Measurements from ENCODE around the gene SYDE1. TPM values are rescaled to one million over a fixed set of nuclear protein-coding genes. Genes with fewer than 3 reads are reported as not detected.

SYDE1 gene
- total RNA-seq, 2 donors from 2014 or later = 0.12 TPM; not detected in 1

DNA sequence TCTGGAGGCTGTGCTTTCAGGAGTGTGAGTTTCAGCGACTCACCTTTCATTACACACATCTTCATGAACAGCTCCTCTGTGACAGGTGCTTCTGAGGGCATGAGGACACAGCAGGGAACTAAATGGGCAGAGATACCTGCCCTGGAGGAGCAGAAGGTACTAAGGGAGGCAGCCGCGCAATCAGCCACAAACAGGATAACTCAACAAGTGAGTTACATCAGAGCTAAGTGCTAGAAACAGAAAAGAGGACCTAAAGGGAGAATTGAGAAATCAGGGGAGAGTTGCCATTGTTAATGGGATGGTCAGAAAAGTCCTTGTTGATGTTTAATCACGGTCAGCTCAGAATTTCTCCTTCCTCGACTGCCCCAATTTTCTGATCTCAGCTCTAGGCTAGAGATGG, 42.5 kb downstream of the SYDE1 start:
- H3K4me3 Mint-ChIP-seq = no peak overlapping the region
- peaks cover 8% of the 10 kb centered on the region for H3K36me3 Mint-ChIP-seq (ENCODE audit: low read depth)
- peaks cover 17% of the 10 kb centered on the region for H3K27me3 Mint-ChIP-seq
- H3K9me3 ChIP-seq (ENCODE audit: control insufficient read depth, low read length, poor library complexity, severe bottlenecking) = no peaks in the 10 kb centered on the region
- no peak for ATAC-seq
- no peak overlapping the region for H3K27ac Mint-ChIP-seq
- no peak for DNase-seq
- H3K4me1 Mint-ChIP-seq = peaks cover 16% of the 10 kb centered on the region

DNA sequence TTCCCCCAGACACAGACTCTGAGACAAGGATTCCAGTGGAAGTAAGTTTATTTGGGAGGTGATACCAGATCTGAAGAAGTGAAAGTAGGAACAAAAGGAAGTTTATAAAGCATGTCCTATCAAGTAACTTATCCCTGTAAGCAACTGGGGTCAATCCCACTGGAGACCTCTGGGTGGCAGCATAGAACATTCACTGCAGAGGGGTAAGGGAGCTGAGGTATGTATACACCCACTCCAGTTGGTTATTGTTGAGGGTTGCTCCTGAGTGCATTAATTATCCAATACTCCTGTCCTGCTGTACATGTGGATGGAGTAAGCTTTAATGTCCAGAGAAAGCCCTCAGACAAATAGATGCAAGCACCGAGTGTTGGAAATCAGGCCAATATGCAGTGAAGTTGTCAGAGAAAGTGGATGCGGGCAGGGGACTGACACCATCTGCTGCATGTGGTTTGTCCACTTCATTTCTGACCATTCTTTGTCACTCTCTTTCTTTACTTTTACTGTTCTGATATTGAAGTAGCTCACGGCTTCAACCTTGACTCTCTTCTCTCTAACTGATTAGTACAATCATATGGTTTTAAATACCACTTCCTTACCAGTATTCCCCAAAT, 46.9 kb downstream of the SYDE1 start:
- ATAC-seq (no peak), DNase-seq (no peak)
- H3K9me3 ChIP-seq (ENCODE audit: control insufficient read depth, low read length, poor library complexity, severe bottlenecking) = no peaks in the 10 kb centered on the region
- Mint-ChIP-seq H3K27ac (no peak overlapping the region), H3K27me3 (peaks cover 33% of the 10 kb centered on the region), H3K4me1 (peaks cover 11% of the 10 kb centered on the region), H3K36me3 (ENCODE audit: low read depth) (peaks cover 8% of the 10 kb centered on the region), H3K4me3 (no peak overlapping the region)

DNA sequence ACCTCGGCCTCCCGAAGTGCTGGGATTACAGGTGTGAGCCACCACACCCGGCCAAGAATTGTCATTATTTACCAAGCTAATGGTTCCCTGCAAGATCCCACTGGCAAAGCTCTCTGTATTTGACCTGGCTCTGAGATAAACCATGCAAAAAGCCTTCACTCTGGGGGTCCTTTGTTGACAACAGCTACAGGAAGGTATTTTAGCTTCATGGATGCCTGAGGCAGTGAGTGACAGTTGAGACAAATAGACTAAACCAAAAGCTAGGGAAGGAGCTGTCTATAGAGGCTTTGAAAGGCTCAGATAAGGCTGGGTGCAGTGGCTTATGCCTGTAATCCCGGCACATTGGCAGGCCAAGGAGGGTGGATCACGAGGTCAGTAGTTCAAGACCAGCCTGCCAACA, 48.1 kb downstream of the SYDE1 start:
- H3K27ac Mint-ChIP-seq = no peak overlapping the region
- H3K36me3 Mint-ChIP-seq (ENCODE audit: low read depth) = peaks cover 9% of the 10 kb centered on the region
- no peak overlapping the region for H3K4me3 Mint-ChIP-seq
- ATAC-seq = no peak
- peaks cover 11% of the 10 kb centered on the region for H3K4me1 Mint-ChIP-seq
- no peaks in the 10 kb centered on the region for H3K9me3 ChIP-seq (ENCODE audit: control insufficient read depth, low read length, poor library complexity, severe bottlenecking)
- H3K27me3 Mint-ChIP-seq = peaks cover 33% of the 10 kb centered on the region
- no peak for DNase-seq

DNA sequence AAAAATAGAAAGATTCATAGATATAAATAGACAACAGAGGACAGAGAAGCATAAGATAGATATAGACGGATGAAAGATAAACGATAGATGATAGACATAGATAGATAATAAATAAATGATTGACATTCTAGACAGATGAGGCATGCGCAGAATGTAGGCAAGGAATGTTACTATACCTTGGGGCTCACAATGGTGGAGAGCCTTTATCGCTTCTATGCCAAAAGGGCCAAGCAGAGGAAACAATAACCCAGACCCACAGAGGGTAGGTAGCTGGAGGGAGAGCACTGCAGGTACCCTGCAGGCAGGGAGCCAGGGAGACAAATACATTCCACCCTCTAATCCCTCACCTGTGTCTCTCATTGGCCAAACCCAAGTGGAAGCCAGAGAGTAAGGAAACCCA, 49.2 kb downstream of the SYDE1 start:
- H3K9me3 ChIP-seq (ENCODE audit: control insufficient read depth, low read length, poor library complexity, severe bottlenecking) = no peaks in the 10 kb centered on the region
- H3K27ac Mint-ChIP-seq = no peak overlapping the region
- no peak overlapping the region for H3K4me3 Mint-ChIP-seq
- DNase-seq = no peak
- peaks cover 9% of the 10 kb centered on the region for H3K4me1 Mint-ChIP-seq
- H3K27me3 Mint-ChIP-seq = peaks cover 33% of the 10 kb centered on the region
- ATAC-seq = no peak
- H3K36me3 Mint-ChIP-seq (ENCODE audit: low read depth) = peaks cover 8% of the 10 kb centered on the region

DNA sequence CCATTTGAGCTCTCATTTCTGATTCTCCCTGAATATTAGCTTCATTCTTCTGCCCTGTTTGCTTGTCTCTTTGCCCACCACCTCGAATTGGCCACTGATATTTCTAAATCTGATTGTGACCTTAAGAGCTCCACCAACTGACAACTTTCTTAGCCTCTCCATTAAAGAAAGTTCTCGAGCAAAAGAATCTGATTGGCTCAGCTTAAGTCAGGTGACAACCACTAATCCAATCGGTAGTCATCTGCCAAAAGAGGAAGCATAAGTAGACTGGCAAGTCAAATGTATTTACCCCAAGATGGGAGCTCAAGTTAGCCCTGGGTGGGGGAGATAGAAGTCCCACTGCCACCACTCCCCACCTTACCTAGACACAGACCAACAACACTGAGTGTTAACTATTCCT, 52.0 kb downstream of the SYDE1 start:
- Mint-ChIP-seq H3K4me3 (no peak overlapping the region), H3K36me3 (ENCODE audit: low read depth) (peaks cover 2% of the 10 kb centered on the region)

DNA sequence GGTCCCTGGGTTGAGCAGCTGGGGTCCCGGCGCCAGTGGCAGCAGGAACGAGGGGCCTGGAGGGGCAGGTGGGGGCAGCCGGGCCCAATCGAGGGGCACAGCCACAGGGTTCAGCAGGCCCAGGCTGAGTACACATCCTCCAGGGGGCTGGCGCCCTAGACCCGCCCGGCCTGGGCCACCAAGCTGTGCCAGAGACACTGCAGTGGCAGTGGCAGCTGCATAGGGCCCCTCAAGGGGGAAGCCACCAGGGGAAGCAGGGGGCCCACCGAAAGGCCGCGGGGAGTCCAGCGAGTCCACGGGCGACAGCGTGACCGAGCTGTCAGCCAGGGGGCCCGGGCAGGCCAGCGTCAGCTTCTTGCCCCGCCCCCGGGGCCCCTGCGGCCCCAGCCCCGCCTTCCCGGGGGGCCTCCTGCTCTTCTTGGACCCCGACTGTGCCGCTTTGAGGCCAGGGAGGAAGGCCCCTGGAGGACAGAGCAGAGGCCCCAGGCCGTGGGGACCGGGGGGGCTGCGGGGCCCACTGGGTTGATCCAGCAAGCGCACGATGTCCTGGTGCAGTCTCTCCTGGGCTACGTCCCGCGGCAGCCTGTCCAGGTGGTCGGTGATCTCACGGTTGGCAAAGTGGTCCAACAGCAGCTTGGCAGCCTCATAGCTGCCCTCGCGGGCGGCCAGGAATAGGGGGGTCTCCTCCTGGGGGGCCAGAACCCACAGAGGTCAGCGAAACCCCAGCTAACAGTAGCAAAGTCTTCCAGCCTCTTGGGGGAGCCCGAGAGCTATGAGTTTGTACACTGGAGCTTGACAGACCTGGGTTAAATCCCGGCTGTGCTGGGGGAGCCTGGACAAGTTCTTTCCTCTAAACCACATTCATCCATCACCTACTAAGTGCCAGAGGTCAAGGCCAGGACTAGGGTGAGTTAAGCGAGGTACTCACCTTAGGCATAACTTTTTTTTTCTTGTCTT, 54.1 kb downstream of the SYDE1 start:
- H3K4me3 Mint-ChIP-seq = no peak overlapping the region
- H3K27ac Mint-ChIP-seq = no peak overlapping the region
- H3K4me1 Mint-ChIP-seq = peaks cover 5% of the 10 kb centered on the region
- H3K36me3 Mint-ChIP-seq (ENCODE audit: low read depth) = peaks cover 2% of the 10 kb centered on the region
- H3K27me3 Mint-ChIP-seq = peaks cover 15% of the 10 kb centered on the region
- DNase-seq (no peak), ATAC-seq (no peak)
- peaks cover 4% of the 10 kb centered on the region for H3K9me3 ChIP-seq (ENCODE audit: control insufficient read depth, low read length, poor library complexity, severe bottlenecking)

More for the DNA sequence above, 52.0 kb downstream of the SYDE1 start:
- peaks cover 15% of the 10 kb centered on the region for H3K27me3 Mint-ChIP-seq
- no peak overlapping the region for H3K27ac Mint-ChIP-seq
- H3K4me1 Mint-ChIP-seq = peaks cover 5% of the 10 kb centered on the region
- no peaks in the 10 kb centered on the region for H3K9me3 ChIP-seq (ENCODE audit: control insufficient read depth, low read length, poor library complexity, severe bottlenecking)
- ATAC-seq (no peak), DNase-seq (no peak)

Other genes with a start within 250 kb of the SYDE1 start
- gene OR7A17, start 221.3 kb upstream of the SYDE1 start, total RNA-seq = not detected
- not detected for gene OR7C2, start 165.9 kb upstream of the SYDE1 start, total RNA-seq
- gene SLC1A6, start 127.5 kb upstream of the SYDE1 start, total RNA-seq = not detected
- not detected for gene CASP14, start 57.9 kb upstream of the SYDE1 start, total RNA-seq
- gene OR1I1, start 25.2 kb upstream of the SYDE1 start, total RNA-seq = not detected
- gene NOTCH3, start 93.6 kb downstream of the SYDE1 start, total RNA-seq = under 1 TPM; 0.05 to 0.18 TPM
- not detected for gene EPHX3, start 125.0 kb downstream of the SYDE1 start, total RNA-seq
- 100 to 1,000 TPM; 120 to 123 TPM for gene BRD4, start 225.1 kb downstream of the SYDE1 start, total RNA-seq